CD4-positive, alpha-beta T cell treated with Interferon alpha-2 for 1 hour (primary cell): ENCODE data around the gene TAF7L.
A peak's percentile ranks its signal among the peaks of the same experiment; 100 is the strongest.

ENCODE experiments used
- DNase-seq, 2 donors: peaks; one replicate each; pipeline ENCODE4 v3.0.0-alpha.2; 2020 to 2022

The TAF7L gene

DNA sequence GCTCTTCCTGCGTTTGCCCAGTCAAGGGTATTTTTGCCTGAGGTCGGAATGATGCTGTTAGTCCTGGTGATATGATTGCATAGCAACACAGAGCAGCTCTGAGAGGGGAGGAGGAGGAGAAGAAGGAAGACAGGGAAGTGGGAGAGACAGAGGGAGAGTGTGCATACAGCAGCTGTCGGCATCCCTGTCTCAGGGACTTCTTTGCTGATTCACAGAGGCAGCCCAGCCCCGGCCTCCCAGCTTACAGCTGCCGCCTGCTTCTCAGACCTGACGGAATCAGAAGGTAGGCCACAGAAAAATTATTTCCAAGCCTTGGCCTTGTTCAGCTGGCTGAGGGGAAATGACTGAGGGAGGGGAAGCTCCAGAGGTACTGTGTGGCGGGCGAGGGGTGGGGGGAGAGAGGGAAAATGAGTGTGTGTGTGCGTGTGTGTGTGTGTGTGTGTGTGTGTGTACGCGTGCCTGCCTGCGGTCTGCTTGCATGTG is 71.2 kb downstream of the TAF7L start:
- DNase-seq = peak in 1 of 2 donors; percentile 6

DNA sequence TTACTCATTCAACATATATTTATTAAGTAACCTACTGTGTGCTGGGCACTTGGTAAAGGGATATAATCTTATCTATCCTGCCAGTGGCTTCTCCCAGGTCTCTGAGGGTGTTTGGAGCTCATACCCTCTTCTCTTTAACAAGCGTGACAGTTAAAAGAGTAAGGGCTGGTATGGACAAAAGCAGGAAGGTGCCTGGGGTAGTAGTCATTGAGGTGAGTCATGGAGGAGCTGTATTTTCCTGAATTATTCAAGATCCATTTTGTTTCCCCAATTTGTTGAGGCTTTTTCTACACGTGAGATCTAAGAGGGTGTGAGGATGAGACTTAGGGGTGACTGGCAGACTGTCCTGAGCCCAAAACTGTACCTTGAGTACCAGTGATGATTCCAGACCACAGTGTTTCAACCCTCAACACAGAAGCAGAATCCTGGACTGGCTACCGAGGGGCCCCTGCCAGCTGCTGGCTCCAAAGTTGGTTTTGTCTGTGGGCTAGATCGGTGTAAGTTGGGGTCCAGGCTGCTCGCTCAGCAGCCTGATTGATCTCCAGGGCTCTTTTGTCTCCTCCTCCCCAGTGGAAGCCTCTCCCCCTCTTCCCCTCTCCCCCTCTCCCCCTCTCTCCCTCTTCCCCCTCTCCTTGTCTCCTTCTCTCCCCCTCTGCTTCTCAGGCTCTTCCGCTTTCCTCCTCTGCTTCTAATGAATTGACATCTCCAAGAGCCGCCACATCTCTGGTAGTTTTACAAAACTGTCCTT is 71.8 kb downstream of the TAF7L start, which contains the start of gene DRP2:
Gene DRP2 (plus strand): TSS at position 671 of the 748 bp plus-strand sequence. CDS start 11,862 bp downstream, outside the sequence.
- DNase-seq = no peak
